Suprapubic skin (tissue), 4 donors: ENCODE measurements around the gene SLC2A5. TPM values are rescaled to one million over a fixed set of nuclear protein-coding genes. Genes with fewer than 3 reads are reported as not detected.
A peak's percentile ranks its signal among the peaks of the same experiment; 100 is the strongest.

Experiments
- DNase-seq, 2 donors: peaks; one replicate each; pipeline ENCODE4 v3.0.0-alpha.2; 2019; ENCODE audit warnings: low spot score in 2 of 2
- H3K27ac ChIP-seq: fragments of 200-600 bp; sonication (generic); one replicate; pipeline ENCODE4 v1.5.1; 2019
- H3K27me3 ChIP-seq: fragments of 200-600 bp; sonication (generic); one replicate; pipeline ENCODE4 v1.5.1; 2019
- H3K36me3 ChIP-seq: fragments of 200-600 bp; sonication (generic); one replicate; pipeline ENCODE4 v1.5.1; 2019
- H3K4me1 ChIP-seq: fragments of 200-600 bp; sonication (generic); one replicate; pipeline ENCODE4 v1.5.1; 2019
- H3K4me3 ChIP-seq: fragments of 200-600 bp; sonication (generic); one replicate; pipeline ENCODE4 v1.5.1; 2019; ENCODE audit warnings: mild to moderate bottlenecking
- H3K9me3 ChIP-seq: fragments of 200-600 bp; sonication (generic); one replicate; pipeline ENCODE4 v1.5.1; 2019
- EP300 ChIP-seq: sonication (generic); formaldehyde crosslinking; IDR thresholded peaks from one replicate; pipeline ENCODE4 v1.6.1; 2017; ENCODE audit warnings: antibody characterized with exemption
- POLR2A ChIP-seq, 2 donors: fragments of 450-650 bp; IDR thresholded peaks; one replicate each; pipeline ENCODE4 v1.6.1; 2017; ENCODE audit warnings: antibody characterized with exemption in 2 of 2, mild to moderate bottlenecking in 2 of 2, moderate library complexity in 2 of 2
- POLR2AphosphoS5 ChIP-seq, 3 donors: sonication (generic); formaldehyde crosslinking; IDR thresholded peaks; one replicate each; pipeline ENCODE4 v1.6.1; 2017; ENCODE audit warnings: antibody characterized with exemption in 3 of 3
- WGBS: methylation state at CpG from one replicate; pipeline ENCODE4 v1.1.5; 2018; 5-methylcytosine and 5-hydroxymethylcytosine counted together
- total RNA-seq, 4 donors: library from RNA; depleted of rRNA; stranded (reverse); fragments of >200 nt; gene quantifications; one replicate each; pipeline ENCODE4 v1.1.0, GENCODE V29; 2016
- TF ChIP-seq, protein P1 (sequence below), 2 donors: fragments of 200-600 bp in 1 of 2; fragments of 450-650 bp in 1 of 2; sonication (generic) in 1 of 2; IDR thresholded peaks; one replicate each; pipeline ENCODE4 v1.5.1; 2016 to 2019; ENCODE audit warnings: antibody characterized with exemption in 2 of 2, mild to moderate bottlenecking in 1 of 2, moderate library complexity in 1 of 2

SLC2A5 gene
- total RNA-seq, 4 donors from 2014 or later, result 3.3 to 6.5 (median 3.8) TPM

DNA sequence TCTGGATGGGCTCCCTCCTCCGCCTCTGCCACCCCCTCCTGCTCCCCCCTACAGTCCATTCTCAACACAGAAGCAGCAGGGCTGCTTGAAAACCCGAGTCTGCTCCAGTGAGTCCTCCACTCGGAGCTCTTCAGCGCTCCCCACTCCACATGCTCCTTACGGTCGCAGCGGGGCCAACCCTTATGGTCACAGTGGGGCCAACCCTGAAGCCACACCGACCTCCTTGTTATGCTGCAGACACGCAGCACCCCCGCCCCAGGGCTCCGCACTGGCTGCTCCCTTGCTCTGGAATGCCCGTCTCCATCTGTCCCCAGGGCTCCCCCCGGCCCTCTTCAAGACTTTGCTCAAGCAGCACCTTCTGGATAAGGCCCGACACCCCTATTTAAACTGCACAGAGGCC is 36.9 kb upstream of the SLC2A5 start:
- TF ChIP-seq, protein P1, sequence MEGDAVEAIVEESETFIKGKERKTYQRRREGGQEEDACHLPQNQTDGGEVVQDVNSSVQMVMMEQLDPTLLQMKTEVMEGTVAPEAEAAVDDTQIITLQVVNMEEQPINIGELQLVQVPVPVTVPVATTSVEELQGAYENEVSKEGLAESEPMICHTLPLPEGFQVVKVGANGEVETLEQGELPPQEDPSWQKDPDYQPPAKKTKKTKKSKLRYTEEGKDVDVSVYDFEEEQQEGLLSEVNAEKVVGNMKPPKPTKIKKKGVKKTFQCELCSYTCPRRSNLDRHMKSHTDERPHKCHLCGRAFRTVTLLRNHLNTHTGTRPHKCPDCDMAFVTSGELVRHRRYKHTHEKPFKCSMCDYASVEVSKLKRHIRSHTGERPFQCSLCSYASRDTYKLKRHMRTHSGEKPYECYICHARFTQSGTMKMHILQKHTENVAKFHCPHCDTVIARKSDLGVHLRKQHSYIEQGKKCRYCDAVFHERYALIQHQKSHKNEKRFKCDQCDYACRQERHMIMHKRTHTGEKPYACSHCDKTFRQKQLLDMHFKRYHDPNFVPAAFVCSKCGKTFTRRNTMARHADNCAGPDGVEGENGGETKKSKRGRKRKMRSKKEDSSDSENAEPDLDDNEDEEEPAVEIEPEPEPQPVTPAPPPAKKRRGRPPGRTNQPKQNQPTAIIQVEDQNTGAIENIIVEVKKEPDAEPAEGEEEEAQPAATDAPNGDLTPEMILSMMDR (IDR thresholded peaks at IDR 0.05), result no peak
- TF ChIP-seq POLR2A (IDR thresholded peaks at IDR 0.05), result no peak
- TF ChIP-seq POLR2AphosphoS5 (IDR thresholded peaks at IDR 0.05), result no peak
- TF ChIP-seq EP300, result no peak
- Histone ChIP-seq H3K27me3 (no peaks in the 10 kb centered on the region), H3K36me3 (peaks cover 39% of the 10 kb centered on the region), H3K4me3 (no peak overlapping the region), H3K9me3 (no peaks in the 10 kb centered on the region), H3K4me1 (peaks cover 6% of the 10 kb centered on the region), H3K27ac (no peak overlapping the region)
- 92% methylated on average over 14 of the region's 14 CpGs for WGBS
- no peak for DNase-seq

DNA sequence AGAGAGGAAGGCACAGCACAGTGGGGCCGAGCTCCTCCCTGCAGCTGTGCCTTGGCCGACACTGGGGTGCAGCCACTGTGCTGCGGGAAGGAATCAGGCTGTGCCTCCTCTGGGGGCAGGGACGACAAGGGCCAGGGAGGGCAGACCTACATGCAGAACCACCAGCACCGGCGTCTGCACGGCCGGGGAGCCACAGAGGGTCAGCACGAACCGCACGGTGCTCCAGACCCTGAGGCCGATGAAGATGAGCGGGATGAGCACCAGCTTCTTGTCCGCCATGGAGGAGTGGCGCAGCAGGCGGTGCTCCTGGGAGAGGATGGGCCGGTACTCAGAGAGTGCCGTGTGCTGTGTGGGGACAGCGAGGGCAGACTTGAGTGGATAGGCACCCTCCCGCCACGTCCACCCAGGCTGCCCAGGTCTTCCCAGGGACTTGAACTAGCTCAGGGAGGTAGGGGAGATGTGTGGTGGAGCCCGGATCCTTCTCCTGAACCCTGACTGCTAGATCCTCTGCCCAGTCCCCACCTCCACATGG is 36.0 kb upstream of the SLC2A5 start:
- WGBS, result 95% methylated on average over 16 of the region's 22 CpGs
- Histone ChIP-seq H3K27me3 (no peaks in the 10 kb centered on the region), H3K9me3 (no peaks in the 10 kb centered on the region), H3K36me3 (peaks cover 36% of the 10 kb centered on the region), H3K4me3 (no peak overlapping the region), H3K4me1 (peaks cover 1% of the 10 kb centered on the region), H3K27ac (no peak overlapping the region)
- TF ChIP-seq POLR2AphosphoS5 (IDR thresholded peaks at IDR 0.05) (no peak), POLR2A (IDR thresholded peaks at IDR 0.05) (no peak)
- TF ChIP-seq, protein P1 (IDR thresholded peaks at IDR 0.05), result no peak
- DNase-seq, result no peak

DNA sequence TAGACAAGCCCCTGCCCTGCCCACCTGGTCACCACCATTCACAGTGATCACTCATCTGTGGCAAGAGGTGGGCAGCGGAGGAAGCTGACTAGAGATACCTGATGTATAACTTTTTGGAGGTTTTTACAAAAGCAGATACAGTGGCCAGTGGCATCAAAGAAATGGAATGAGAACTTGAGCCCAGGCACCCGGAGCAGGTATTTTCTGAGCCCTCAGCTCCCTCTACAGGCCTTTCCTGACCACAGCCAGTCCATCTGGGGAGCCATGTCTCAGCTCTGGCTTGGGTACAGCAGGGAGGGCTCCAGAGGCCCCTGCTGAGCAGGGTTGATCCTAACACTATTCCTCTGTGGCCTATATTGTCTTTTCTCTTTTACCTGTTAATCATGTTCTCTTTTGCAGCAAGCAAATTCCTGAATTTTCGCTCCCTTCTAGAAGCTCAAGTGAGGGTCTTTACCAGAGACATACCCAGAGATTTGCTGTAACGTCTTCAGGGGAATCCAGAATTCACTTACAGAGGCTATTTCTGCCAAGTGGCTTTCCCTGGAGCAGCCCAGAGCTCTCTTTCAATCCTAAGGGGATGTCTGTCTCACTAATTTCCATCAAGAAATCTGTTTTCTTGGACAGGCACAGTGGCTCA is 32.2 kb upstream of the SLC2A5 start:
- Histone ChIP-seq H3K36me3 (peaks cover 21% of the 10 kb centered on the region), H3K4me3 (no peak overlapping the region), H3K27me3 (no peaks in the 10 kb centered on the region), H3K9me3 (no peaks in the 10 kb centered on the region), H3K27ac (no peak overlapping the region), H3K4me1 (no peaks in the 10 kb centered on the region)
- WGBS, result 50% methylated on average over 3 of the region's 4 CpGs
- DNase-seq, result no peak
- TF ChIP-seq POLR2A (IDR thresholded peaks at IDR 0.05) (no peak), POLR2AphosphoS5 (IDR thresholded peaks at IDR 0.05) (no peak), EP300 (no peak)
- TF ChIP-seq, protein P1 (IDR thresholded peaks at IDR 0.05), result peak; percentile 1 to 49

DNA sequence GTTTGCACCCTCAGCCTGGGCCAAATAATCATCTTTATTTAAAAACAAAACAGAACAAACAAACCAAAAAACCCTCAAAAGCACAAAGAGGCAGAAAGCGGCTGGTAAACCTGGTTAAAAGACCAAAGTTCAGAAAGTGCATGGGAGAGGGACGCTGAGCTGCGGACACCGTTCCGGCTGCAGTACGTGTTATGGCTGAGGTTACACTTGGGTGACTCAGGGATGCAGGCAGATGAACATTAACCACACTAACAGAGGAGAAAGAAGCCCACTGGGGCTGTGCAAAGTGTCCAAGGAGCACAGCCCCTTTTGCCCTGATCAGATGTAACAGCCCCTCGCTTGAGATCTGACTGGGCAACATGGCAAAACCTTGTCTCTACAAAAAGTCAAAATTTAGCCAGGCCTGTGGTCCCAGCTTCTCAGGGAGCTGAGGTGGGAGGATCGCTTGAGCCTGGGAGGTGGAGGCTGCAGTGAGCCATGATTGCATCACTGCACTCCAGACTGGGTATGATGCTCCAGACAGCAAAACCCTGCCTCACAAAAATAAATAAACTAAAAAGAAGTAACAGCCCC is 31.1 kb upstream of the SLC2A5 start:
- no peaks in the 10 kb centered on the region for H3K4me1 ChIP-seq
- H3K27me3 ChIP-seq, result no peaks in the 10 kb centered on the region
- no peak overlapping the region for H3K4me3 ChIP-seq
- H3K9me3 ChIP-seq, result no peaks in the 10 kb centered on the region
- DNase-seq, result no peak
- no peak overlapping the region for H3K27ac ChIP-seq
- TF ChIP-seq, protein P1 (IDR thresholded peaks at IDR 0.05), result no peak
- H3K36me3 ChIP-seq, result peaks cover 17% of the 10 kb centered on the region
- WGBS, result 88% methylated on average over 8 of the region's 8 CpGs

DNA sequence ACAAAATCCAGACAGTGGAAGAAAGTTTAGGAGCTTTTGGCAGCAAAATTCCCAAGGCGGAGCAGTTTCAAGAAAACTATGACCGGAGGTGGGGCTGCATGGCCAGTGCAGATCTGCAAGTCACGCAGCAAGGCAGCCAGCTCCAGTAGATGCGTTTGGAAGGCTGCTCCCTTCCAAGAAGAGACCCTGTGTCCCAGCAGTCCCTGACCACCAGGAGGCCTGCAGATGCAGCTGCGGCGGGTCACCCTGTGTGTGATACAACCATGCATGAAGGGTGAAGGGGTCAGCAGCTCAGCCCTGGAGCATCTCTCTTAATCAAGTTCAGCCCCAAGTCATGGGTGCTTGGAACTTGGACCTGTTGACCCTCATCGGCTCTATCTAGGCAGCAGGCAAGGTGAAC is 30.1 kb upstream of the SLC2A5 start:
- no peak overlapping the region for H3K4me3 ChIP-seq
- peaks cover 14% of the 10 kb centered on the region for H3K36me3 ChIP-seq
- H3K27me3 ChIP-seq, result no peaks in the 10 kb centered on the region
- TF ChIP-seq, protein P1 (IDR thresholded peaks at IDR 0.05), result no peak
- no peak for TF ChIP-seq POLR2AphosphoS5 (IDR thresholded peaks at IDR 0.05)
- TF ChIP-seq EP300, result no peak
- no peak for TF ChIP-seq POLR2A (IDR thresholded peaks at IDR 0.05)
- no peaks in the 10 kb centered on the region for H3K9me3 ChIP-seq
- H3K4me1 ChIP-seq, result no peaks in the 10 kb centered on the region
- no peak overlapping the region for H3K27ac ChIP-seq
- no peak for DNase-seq
- WGBS, result 60% methylated on average over 5 of the region's 7 CpGs
